T47D (cell line): ENCODE data around the gene THSD7A.

ENCODE experiments used
- DNase-seq, 2 experiments: peaks; one replicate each; pipeline versions ENCODE4 v3.0.0 to v3.0.0-alpha.2; 2011 to 2012; ENCODE audit warnings: low read depth in 1 of 2, low spot score in 1 of 2
- JUND ChIP-seq: IDR thresholded peaks from 2 replicates; pipeline ENCODE4 v1.6.1; 2012; ENCODE audit warnings: low read depth
- in situ Hi-C: cut with HindIII; loops from 2 replicates; pipeline ENCODE4 v1.10.0; 2016; ENCODE audit warnings: low sequenced_read_pairs, low pct_unique_long_range_greater_than_20kb

Gene THSD7A

DNA sequence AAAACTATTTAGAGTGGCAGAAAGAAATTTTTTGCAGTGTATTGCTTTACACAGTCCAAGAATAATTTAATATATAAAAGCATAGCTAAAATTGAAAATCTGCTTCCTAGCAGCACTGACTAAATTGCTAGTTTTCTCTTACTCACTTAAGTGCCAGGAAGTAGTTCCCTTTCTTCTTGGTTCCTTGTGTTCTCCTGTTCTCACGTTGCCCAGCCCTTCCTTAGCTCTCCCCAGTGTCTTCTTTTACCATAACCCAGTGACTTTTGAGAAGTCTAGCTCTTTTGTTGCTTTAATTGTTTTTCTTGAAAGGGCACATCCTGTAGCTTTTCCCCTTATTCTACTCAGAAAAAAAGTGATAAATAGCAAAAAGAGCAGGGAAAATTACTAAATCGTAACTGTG, 215.5 kb downstream of the THSD7A start:
- TF ChIP-seq JUND = no peak
- in situ Hi-C loops = no loop called here
- no peak for DNase-seq

DNA sequence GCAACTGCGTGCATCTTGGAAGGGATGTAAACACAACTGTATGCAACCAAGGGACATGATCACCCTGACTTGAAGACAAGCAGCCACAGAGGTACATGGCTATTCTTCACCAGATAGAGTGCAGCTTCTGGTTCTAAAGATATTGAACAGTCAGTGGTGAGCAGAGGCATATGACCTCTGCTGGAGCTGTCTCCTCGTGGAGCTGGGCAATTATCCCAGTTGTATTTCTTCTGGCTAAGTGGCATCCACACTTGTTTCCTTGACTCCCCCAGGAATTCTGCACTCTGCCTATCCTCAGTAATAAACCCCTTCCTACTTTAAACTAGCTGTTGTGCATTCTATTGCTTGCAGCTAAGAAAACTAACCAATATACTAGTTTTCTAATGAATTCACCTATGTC, 216.8 kb downstream of the THSD7A start:
- no peak for DNase-seq
- in situ Hi-C loops = no loop called here
- no peak for TF ChIP-seq JUND

DNA sequence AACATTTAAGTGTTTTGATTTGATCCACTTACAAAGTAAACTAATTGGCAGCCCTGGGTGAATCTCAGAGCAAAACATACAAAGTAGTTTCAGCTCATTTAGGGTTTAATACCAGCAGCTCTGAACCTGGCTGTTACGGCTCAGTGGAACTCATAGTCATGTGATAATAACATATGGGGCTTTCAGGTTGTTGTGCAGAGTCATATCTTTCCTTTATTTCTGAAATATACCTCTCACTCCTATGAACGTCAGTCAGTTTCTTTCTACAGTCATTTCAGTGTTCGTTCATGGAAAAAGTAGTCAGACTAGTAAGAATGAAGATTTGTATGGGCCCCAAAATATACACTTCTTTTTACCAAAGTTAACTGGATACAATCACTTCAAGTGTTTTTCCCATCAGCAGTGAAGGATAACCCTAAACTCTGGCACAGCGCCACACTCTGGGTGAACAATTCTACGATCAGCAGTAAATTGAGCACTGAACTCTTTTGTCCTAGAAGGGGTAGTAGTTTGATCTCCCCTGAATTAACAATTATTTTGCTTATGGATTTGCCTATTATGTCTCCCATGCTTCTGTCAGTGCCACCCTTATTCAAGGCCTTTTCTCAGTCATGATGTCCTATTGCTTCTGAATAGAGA, 218.6 kb downstream of the THSD7A start:
- DNase-seq = no peak
- in situ Hi-C loops = no loop called here
- TF ChIP-seq JUND = no peak

DNA sequence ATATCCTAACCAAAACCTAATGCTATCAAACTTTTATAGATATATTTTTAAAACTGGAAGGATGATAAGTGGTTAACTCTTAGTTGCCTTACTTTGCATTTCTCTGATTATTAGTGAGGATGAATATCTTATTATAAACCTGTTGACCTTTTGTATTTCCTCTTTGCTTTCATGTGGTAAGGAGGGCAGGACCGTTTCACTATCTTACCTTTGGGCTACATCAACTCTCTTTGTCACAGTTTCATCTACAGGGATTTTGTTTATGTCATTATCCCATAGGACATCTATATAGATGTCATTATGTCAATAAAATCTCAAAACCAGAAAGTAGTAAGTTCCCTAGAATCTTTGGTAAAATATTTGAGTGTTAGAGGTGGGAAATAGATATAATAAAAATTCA, 219.3 kb downstream of the THSD7A start:
- DNase-seq = no peak
- TF ChIP-seq JUND = no peak

DNA sequence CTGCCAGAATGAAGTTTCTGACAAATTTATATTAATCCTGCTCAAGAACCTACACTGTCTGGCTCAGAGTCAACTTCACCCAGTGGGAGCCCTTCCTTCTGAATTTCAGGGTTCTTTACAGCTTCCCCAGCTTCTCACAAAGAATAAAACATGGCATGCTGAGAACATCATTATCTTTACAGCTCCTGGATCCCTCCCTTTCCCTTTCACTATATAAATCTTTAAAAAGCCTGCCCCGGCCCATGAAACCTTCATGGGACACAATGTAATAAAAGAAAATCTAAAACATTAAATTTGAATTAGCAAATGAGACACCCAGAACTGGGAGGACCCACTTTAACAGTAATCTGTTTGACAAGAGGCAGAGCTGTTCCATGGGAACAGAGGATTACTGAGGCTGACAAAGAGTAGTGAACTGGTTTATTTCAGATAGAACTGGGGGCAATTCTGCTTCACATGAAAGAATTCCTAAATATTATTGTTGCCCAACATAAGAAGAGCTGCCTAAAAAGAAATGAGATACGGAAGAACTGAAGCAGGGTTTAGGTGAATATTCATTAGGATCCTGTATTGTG, 222.8 kb downstream of the THSD7A start:
- in situ Hi-C loops = no loop called here
- no peak for TF ChIP-seq JUND
- DNase-seq = no peak

More for the DNA sequence above, 219.3 kb downstream of the THSD7A start:
- in situ Hi-C loops = no loop called here

DNA sequence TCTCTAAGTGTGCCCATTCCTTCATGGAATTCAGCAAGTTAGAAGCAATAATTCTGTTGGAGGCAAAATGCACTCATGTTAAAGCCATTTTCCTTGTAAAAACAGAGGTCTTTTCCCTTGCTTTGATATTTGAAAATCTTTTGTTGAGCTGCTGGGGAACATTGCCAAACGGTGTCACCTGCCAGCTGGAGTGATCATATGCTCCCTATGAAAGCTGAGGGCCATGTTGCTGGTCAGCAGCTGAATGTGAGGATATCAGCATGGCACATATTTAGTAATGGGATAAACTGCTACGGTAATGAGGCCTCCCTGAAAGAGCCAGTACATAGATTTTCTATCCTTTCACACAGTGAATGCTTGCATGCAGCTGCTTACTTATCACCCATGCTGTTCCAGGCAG, 224.3 kb downstream of the THSD7A start:
- no peak for DNase-seq
- in situ Hi-C loops = no loop called here
- TF ChIP-seq JUND = no peak

DNA sequence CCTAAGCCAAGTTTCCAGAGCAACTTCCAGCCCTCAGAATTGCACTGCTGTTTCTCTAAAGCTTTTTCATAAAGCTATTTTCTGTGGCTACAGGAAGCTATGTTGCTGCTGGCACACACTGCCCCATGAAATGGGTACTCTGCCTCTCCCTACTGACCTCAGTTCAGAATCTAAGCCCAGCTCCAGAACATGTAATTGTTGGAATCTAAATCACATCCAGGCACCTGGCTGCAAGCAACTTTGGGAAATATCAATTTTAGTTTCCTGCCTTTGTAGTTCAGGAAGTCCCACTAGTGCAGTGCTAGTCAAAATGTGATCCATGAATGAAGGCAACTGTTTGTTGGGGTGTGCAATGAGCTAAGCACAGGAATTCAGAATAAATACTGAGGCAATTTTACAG, 226.2 kb downstream of the THSD7A start:
- no peak for TF ChIP-seq JUND
- DNase-seq = no peak
- in situ Hi-C loops = no loop called here

DNA sequence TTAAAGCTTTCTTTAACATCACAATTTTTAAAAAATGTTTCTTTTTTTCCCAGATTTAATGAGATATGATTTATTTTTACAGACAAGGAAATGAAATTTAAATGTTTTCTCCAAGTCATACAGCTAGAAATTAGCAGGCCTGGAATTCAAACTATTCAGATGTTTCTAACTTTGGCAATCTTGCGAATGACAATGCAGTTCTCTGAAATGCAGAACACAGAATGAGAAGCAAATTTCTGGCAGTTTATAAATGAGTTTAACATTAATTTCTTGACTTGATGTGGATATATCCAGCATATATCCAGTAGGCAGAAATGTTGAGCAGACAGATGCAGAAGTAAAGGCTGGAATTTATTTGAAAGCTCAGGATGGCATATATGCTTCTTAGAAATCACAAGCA, 227.5 kb downstream of the THSD7A start:
- DNase-seq = no peak
- no peak for TF ChIP-seq JUND
- in situ Hi-C loops = no loop called here

DNA sequence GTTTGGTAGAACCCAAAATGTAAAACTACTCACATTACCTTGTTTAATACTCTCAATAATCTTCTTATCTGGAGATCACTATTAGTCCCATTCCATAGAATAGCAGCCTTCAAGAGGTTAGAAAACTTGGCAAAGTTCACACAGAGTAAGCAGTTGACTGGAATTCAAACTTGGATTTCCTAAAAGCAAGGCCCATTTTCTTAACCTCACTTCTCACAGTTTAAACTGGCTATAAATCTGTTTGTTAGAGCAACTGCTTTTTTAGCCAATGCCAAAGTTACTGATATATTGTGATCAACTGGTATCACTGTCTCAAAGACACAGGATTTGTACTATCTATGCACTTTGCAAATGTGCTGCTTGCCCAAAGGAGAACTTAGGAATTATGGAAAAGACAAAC, 230.2 kb downstream of the THSD7A start:
- in situ Hi-C loops = no loop called here
- no peak for DNase-seq
- no peak for TF ChIP-seq JUND

DNA sequence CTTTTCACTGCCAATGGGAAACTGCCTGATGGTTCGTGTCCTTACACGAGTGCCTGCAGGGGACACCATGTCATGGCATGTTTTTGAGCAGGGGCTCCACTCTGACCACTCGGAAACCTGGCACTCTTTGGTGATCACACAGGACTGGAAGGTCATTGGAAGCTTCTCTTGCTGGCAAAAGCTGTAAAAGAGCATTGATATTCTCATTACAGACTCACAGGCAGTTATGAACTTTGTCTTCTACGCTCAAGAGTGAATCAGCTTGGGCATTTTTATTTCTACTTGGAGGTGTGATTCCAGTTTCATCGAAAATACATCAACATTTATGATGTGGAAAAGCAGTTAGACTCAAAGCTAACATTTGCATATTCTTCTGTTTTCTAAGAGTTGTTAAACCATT, 238.7 kb downstream of the THSD7A start:
- DNase-seq = no peak
- no peak for TF ChIP-seq JUND
- in situ Hi-C loops = no loop called here

DNA sequence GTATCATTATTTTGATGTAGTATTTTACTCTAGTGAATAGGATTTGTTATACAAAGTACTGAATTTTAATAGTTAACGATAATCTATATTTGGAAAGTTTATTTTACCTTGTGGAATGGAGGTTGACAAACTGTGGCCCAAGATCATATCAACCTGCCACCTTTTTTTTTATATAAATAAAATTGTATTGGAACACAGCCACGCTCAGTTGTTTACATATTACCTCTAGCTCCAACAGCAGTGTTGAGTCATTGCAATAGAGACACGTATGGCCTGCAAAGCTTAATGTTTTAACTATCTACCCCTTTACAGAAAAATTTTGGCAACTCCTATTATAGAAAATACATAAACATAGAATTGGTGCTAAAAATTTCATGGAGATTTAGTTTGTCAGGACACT, 239.3 kb downstream of the THSD7A start:
- in situ Hi-C loops = no loop called here
- DNase-seq = peak; percentile 33 to 59
- TF ChIP-seq JUND = peak; percentile 68; the same call in 1 of the 2 replicates

DNA sequence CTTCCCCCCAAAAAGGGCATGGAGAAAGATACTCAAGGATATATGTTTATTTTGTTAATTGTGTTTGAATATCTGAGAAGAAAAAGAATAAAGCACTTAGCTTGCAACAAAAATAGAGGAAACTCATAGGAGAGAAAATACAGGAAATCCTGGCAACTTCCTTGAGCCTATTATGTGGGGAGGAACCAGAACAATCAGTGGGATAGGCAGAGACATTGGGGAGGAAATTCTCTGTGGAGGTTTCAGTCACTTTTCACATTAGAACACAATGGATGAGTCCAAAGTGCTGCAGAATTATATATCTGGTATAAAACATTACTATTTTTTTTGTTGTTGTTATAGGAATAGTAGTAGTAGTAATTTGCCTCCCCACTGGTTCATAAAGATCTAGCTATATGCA, 240.1 kb downstream of the THSD7A start:
- in situ Hi-C loops = no loop called here
- no peak for TF ChIP-seq JUND
- DNase-seq = no peak

DNA sequence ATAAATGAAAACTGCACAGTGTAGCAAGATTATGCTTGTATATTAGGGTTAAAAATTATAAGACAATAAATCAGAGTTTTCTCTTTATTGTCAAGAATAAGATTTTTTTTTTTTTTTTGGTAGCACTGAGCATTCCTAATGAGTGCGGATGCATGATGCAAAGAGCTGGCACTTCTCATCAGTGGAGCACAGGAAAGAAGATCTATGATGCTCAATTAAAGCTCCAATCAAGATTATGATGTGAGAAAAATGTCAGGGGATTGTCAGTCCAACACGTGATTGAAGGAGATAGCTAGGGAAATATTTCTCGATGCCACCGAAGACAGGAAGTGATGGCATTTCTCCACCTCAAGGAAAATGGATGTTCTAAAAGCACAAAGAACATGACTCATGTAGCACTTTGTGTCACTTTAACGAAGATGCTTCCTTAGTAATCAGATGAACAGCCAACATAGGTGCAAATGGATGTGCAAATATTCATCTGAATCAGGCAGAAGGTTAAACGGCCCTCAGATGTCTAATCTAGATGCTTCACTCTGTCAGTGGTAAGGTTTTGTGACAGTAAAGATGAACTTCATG, 240.9 kb downstream of the THSD7A start:
- no peak for DNase-seq
- in situ Hi-C loops = no loop called here
- no peak for TF ChIP-seq JUND

DNA sequence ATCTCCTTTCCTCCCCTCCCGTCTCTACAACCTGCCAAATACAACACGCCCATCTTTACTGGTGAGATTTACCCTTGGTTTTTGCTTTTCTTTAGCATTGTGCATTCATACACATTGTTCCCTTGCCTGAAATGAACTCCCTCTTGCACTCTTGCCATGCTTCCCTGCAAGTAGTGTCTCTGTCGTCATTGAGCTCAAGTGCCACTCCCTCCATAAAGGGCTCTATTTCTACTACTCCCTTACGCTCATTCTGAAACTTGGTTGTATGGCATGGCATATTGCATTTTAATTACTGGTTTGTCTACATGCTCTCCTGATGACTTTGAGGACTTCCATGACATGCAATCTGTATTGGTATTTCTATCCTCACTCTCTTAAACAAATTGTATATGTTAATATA, 242.7 kb downstream of the THSD7A start:
- in situ Hi-C loops = no loop called here
- no peak for TF ChIP-seq JUND
- DNase-seq = no peak
